ENCODE results near the gene KLF4.

KLF4 gene

GRCh38 chr9:107487521-107488374 lies 1.8 kb downstream of the KLF4 start:
- peak; percentile 77 for DNase-seq (ENCODE audit: low spot score)

GRCh38 chr9:107486674-107487520 lies 2.7 kb downstream of the KLF4 start:
- no peak for DNase-seq (ENCODE audit: low spot score)

GRCh38 chr9:107485458-107486043 lies 4.0 kb downstream of the KLF4 start:
- DNase-seq (ENCODE audit: low spot score) = no peak

DNA sequence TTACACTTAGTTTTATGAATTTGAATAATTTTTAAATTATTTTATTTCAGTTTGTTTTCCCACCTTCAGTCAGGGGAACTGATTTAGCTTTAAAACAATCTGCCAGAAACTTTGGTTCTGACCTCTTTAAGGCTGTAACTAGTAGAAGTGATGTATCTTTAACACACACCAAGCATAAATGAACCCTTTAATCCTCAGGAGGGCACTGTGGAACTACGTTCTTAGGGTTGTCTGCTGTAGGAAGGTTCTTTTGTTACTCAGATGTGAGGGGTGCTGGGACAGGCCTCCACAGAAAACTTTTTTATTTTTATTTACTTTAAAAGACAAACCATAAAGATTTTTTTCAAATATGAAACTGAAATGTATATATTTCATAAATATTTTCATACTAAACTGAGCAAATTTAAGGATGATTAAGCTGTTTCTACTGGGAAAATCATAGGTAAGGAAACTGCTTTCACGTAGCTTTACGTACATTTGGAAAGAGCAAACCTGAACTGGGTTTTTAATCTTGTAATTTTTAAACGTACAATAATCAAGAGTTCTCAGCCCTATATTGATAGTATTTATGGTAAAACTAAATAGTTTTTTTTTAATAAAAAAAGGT lies 5.3 kb downstream of the KLF4 start:
- DNase-seq (ENCODE audit: low spot score) = peak; percentile 47

DNA sequence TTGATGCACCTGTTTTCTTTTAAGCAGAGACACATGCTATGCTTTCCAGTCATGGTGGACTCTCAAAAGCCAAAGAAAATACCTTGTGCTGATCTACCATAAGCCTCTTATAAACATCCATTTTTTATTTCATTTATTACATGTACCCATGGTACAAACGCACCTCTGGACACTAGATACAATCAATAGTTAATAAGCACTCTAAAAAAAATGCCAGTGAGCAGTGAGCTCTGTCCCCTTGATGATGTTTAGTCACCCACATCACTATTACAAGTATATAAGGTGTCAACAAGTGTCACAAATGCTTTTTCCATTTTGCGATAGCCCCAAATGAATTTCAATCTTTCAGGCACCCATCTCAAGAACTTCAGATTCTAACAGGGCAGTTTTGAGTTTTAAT lies 5.9 kb downstream of the KLF4 start:
- no peak for DNase-seq (ENCODE audit: low spot score)

GRCh38 chr9:107481035-107481434 lies 8.5 kb downstream of the KLF4 start:
- DNase-seq (ENCODE audit: low spot score) = no peak

DNA sequence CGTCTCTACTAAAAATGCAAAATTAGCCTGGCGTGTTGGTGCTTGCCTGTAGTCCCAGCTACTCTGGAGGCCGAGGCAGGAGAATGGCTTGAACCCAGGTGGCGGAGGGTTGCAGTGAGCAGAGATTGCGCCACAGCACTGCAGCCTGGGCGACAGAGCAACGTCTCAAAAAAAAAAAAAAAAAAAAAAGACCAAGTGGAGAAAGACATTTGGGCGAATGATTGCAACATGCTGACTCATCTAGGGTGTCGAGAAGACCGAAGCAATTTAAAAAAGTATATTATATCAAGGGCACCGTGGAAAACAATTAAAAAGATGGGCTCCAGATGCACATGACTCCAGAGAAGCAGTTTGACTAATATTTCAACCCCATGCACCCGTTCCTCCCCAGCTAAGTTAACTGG lies 9.2 kb downstream of the KLF4 start:
- no peak for DNase-seq (ENCODE audit: low spot score)

- DNase-seq (ENCODE audit: low spot score) = no peak
Observed at GRCh38 chr9:107478805-107479204, 10.8 kb downstream of the KLF4 start.

GRCh38 chr9:107474124-107474523 lies 15.4 kb downstream of the KLF4 start:
- no peak for DNase-seq (ENCODE audit: low spot score)

DNA sequence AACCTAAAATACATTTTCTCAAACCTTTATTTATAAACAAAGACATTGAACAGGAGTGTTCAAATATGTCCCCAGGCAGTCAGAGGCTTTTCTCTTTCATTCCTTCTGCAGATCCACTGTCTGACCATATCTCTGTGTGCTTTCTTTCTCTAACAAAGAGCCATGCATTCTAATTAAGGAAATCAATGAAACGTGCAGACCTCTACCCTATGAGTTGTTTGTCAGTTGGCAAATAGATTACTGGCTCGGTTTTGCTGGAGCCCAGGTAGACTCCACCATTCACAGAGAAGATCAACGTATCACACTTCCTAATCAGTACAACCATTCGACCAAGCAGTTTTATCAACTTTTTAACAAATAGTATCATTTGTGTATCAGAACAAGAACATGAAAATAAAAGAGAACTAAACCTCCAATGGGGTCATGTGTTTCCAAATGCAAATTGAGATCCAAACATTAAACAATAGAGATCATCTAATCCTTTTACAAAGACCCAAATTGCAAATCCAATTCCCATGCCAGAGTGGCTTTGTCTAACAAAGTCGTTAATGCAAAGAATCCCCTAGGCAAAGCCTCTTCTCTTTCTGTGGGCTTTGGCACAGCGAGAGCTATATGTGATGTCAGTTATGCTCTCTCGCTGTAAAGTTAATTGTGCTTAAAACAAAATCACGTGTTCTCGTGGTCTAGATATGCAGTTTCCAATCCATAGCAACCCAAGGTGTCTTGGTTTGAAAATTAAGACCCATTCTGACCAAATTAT lies 16.8 kb downstream of the KLF4 start:
- DNase-seq (ENCODE audit: low spot score) = no peak

GRCh38 chr9:107471552-107471951 lies 18.0 kb downstream of the KLF4 start:
- no peak for DNase-seq (ENCODE audit: low spot score)

- no peak for DNase-seq (ENCODE audit: low spot score)
Observed at GRCh38 chr9:107467416-107467815, 22.2 kb downstream of the KLF4 start.

DNA sequence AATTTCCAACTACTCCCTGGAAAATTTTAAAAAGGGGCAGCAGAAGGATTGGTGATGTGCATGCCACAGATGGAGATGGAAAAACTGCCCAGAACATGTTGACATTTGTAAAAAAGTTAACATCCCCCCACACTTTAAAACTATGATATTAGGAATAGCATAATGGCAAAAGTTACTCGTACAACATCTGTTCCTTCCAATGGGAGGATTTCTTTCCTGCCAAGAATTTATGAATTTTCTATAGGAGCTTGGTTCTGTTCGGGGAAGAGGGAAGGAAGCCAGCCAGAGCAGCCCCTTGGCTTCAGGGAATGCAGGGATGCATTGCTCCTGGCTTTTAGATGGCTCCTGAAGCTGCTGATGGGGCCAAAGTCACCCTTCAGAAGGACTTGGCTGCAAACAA lies 22.7 kb downstream of the KLF4 start:
- DNase-seq (ENCODE audit: low spot score) = no peak

GRCh38 chr9:107465467-107466451 lies 23.8 kb downstream of the KLF4 start:
- peak; percentile 87 for DNase-seq (ENCODE audit: low spot score)

GRCh38 chr9:107464516-107464915 lies 25.1 kb downstream of the KLF4 start:
- no peak for DNase-seq (ENCODE audit: low spot score)

- no peak for DNase-seq (ENCODE audit: low spot score)
Observed at GRCh38 chr9:107462691-107463090, 26.9 kb downstream of the KLF4 start.

DNA sequence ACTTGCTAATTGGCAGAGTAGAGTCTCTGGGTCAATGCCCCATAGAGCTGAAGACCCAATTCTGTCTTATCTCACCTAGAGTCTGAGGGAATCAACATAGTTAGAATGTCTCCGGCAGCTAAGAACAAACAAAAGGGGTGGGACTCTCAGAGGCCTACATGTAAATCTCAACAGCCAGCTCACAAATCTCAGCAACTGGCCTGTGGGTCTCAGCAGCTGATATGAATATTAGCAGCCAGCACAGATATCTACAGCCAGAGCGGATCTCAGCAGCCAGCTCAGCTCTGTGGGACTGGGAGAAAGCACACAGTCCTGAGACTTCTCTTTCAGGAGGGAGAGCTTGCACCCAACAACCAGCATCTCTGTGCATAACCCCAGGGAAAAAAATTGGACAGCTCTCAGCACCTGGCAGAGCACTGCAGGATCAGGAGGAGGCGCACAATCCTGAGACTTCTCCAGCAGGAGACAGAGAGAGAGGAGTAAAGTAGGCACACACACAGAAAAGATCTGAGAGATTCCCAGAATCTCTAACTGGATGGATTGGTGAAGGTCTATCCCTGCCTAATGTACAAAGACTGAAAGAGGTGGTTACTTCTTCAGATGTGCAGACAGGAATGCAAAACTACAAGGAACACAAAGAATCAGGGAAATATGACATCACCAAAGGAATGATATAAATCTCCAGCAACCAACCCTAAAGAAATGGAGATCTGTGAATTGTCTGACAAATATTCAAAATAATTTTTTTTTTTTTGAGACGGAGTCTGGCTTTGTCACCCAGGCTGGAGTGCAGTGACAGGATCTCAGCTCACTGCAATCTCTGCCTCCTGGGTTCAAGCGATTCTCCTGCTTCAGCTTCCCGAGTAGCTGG lies 29.2 kb downstream of the KLF4 start:
- no peak for DNase-seq (ENCODE audit: low spot score)

- DNase-seq (ENCODE audit: low spot score) = no peak
Observed at GRCh38 chr9:107455425-107456135, 34.0 kb downstream of the KLF4 start.

- DNase-seq (ENCODE audit: low spot score) = no peak
Observed at GRCh38 chr9:107453479-107453878, 36.1 kb downstream of the KLF4 start.

All from D341Med (cell line).